ENCODE results near the gene MICAL1. TPM values are rescaled to one million over a fixed set of nuclear protein-coding genes. Genes with fewer than 3 reads are reported as not detected.

The MICAL1 gene, protein sequence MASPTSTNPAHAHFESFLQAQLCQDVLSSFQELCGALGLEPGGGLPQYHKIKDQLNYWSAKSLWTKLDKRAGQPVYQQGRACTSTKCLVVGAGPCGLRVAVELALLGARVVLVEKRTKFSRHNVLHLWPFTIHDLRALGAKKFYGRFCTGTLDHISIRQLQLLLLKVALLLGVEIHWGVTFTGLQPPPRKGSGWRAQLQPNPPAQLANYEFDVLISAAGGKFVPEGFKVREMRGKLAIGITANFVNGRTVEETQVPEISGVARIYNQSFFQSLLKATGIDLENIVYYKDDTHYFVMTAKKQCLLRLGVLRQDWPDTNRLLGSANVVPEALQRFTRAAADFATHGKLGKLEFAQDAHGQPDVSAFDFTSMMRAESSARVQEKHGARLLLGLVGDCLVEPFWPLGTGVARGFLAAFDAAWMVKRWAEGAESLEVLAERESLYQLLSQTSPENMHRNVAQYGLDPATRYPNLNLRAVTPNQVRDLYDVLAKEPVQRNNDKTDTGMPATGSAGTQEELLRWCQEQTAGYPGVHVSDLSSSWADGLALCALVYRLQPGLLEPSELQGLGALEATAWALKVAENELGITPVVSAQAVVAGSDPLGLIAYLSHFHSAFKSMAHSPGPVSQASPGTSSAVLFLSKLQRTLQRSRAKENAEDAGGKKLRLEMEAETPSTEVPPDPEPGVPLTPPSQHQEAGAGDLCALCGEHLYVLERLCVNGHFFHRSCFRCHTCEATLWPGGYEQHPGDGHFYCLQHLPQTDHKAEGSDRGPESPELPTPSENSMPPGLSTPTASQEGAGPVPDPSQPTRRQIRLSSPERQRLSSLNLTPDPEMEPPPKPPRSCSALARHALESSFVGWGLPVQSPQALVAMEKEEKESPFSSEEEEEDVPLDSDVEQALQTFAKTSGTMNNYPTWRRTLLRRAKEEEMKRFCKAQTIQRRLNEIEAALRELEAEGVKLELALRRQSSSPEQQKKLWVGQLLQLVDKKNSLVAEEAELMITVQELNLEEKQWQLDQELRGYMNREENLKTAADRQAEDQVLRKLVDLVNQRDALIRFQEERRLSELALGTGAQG
- total RNA-seq = 71.3 and 72.0 TPM in 2 replicates

DNA sequence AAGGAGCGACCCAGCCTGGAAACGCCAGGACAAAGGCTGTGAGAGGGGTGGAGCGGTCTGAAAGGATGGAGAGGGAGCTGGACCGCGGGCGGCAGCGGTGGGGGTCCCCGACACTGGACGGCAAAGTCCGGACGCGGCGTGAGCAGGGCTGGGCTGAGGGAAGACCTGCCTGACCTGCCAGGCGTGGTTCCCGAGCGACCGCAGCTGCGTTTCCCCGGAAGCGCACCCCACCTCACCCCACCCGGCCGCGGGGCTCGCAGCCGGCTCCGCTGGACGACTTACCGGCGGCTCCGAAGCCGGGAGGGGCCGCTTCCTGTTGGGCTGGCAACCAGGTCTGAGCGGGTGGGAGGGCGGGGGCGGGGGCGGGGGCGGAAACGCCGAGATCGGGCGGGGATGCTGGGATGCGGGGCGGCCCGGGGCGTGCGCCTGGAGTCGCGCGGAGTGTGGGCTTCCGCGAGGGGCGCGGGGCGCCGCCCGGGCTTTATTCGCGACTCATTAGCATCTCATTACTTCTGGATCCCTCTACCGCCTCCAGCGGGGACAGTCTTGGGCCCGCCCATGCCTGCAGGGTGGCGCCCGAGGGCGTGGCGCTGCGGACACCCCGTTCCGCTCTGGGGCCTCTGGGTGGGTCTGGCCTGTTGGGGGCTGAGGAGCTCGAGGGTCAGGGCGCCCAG lies at the start of gene MICAL1:
MICAL1 (minus strand) TSS at position 336 of the 674 bp plus-strand sequence. CDS start 1,576 bp downstream, outside the sequence.

DNA sequence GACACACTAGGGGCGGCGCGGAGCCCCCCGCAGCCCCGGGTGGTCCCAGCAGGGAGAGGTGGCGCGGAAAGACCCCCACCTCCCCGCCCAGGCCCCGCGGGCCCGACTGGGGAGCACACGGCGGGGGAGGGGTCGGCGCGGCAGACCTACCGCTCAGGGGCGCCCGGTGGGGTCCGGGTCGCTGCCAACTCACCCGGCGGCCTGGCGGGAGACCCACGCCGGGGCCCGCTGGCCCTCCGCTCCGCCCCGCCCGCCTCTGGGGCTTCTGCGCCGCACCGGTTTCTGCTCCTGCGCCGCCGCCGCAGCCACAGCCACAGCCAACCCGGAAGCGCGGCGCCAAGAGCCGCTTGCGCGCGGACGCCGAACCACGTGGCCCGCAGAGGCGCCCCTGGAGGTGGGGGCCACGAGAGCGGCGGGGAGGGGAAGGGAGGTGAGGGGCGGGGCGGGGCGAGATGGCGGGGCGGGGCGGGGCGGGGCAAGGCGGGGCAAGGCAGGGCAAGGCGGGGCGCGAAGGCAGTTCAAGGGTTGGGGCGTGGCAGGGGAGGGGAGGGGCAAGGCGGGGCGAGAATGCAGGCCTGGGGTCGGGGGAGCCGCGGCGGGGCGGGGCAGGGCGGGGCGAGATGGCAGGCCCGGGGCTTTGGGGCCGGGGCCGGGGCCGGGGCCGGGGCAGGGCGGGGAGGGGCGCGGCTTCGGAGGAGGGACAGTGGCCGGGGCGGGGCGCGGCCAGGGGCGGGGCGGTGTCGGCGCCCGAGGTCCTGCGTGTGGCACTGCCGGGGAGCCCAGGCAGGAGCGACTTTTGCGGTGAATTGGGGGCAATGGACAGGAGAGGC lies 27.5 kb upstream of the MICAL1 start, which contains the start of gene ZBTB24:
ZBTB24 (minus strand) TSS at position 315 of the 830 bp plus-strand sequence. CDS start 1,193 bp downstream, outside the sequence.

DNA sequence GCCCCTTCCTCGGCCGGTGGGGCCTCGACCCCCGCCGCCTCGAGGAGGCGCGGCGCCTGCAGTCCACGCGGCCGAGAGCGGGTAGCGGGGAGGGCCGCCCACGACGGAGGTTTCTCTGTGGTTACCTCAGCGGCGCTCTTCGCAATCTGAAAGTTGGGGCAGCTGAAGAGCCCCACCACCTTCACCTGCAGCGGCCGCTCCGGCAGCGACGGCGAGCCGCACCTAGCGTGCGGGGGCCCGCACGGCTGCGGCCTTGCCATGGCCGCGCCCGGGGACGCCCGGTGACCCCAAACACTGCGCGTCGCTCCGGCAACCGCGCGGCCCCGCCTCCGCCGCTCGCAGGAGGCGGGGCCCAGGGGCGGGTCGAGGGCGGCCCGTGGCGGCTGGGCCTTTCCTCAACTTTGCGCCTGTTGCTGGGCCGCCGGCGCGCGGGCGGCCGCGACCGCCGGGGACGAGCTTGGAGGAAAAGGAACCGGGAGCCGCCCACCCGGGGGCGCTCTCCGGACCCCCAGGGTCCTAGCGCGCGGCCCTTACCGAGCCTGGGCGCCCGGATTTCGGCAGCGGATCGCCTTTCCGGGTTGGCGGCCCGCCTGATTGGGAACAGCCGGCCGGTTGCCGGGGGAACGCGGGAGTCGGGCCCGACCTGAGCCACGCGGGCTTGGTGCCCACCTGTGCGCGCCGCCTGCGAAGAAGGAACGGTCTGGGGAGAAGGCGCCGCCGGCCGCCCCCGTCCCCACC lies 15.1 kb downstream of the MICAL1 start, which contains the start of the genes PPIL6 and SMPD2:
PPIL6 (minus strand) TSS at position 298 of the 738 bp plus-strand sequence; CDS start at position 260, 38 bp downstream.
SMPD2 (plus strand) TSS at position 394 of the 738 bp plus-strand sequence. CDS start 398 bp downstream, outside the sequence.

Other genes with a start within 250 kb of the MICAL1 start
- 160 and 210 TPM in 2 replicates for gene CD164, start 73.3 kb downstream of the MICAL1 start, total RNA-seq
- 0.36 and 3.1 TPM in 2 replicates for gene PPIL6, start 15.1 kb downstream of the MICAL1 start, total RNA-seq
- 7.6 TPM in 2 replicates for gene SMPD2, start 15.0 kb downstream of the MICAL1 start, total RNA-seq
- 4.2 and 6.0 TPM in 2 replicates for gene ZBTB24, start 27.4 kb upstream of the MICAL1 start, total RNA-seq
- gene AK9, start 235.4 kb upstream of the MICAL1 start, total RNA-seq = 0.36 and 2.1 TPM in 2 replicates
- 5.2 and 12.5 TPM in 2 replicates for gene FIG4, start 235.5 kb upstream of the MICAL1 start, total RNA-seq

Measured in cardiac atrium fibroblast (primary cell).